ENCODE measurements around the gene ST6GALNAC6. TPM values are rescaled to one million over a fixed set of nuclear protein-coding genes. Genes with fewer than 3 reads are reported as not detected.

ST6GALNAC6 gene
- total and polyA plus RNA-seq, 2 experiments from 2014 or later: 31.8 to 47.7 TPM

DNA sequence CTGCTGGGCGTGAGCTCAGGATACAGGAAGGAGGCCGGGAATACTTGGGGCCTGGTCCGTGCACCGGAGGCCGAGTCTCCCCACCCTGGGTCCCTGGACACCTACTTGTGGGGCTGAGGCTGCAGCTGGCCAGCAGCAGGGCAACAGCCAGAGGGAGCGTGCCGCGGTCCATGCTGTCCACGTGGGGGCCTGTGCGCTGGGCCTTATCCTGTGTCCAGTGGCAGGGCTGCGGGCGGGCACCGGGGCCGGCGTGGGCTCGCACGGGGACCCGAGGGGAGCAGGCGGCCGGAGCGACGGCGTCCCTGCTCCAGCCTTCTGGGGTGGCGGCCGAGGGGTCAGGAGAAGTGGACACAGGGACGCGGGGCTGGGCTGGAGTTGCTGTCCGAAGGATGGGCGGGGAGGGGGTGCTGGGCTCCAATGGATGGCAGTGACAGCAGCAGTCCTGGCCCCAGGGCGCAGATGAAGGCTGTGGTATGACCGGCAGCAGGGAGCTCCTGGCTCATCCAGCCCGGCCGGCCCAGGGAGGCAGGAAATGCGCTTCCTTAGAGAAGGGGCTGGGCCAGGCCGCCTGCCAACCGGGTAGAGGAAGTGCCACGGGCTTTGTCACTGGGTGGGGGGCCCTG, 45.1 kb downstream of the ST6GALNAC6 start, which contains the start of gene ENG:
Gene ENG (minus strand): TSS at position 475 of the 623 bp plus-strand sequence. CDS start 303 bp downstream, at position 172.
- no peaks in the 10 kb centered on the region for H3K27me3 ChIP-seq
- peak within 1 kb of the TSS; percentile 57 for H3K27ac ChIP-seq
- H3K4me1 ChIP-seq (ENCODE audit: insufficient read depth): peaks cover 18% of the 10 kb centered on the region
- no peak within 1 kb of the TSS for H3K4me3 ChIP-seq
- H3K9me3 ChIP-seq (ENCODE audit: low read depth): no peaks in the 10 kb centered on the region
- no peaks in the 10 kb centered on the region for H3K36me3 ChIP-seq (replicated peaks; ENCODE audit: insufficient read depth, low read depth)
- H4K20me1 ChIP-seq (ENCODE audit: insufficient read depth, poor library complexity, severe bottlenecking): no peaks in the 10 kb centered on the region
- H2AFZ ChIP-seq: no peak within 1 kb of the TSS
- H3K4me2 ChIP-seq: peak within 1 kb of the TSS; percentile 79
- no peaks in the 10 kb centered on the region for H3K79me2 ChIP-seq
- peak; percentile 55 for DNase-seq (ENCODE audit: low spot score)
- TF ChIP-seq CTCF (IDR thresholded peaks at IDR 0.05; ENCODE audit: poor library complexity): no peak
- TF ChIP-seq EZH2phosphoT487 (IDR thresholded peaks at IDR 0.05; ENCODE audit: low read depth, severe bottlenecking, unreplicated experiment): no peak
- TF ChIP-seq EZH2 (IDR thresholded peaks at IDR 0.05; ENCODE audit: borderline replicate concordance): no peak
- no peaks in the 10 kb centered on the region for H3K9me2 ChIP-seq (replicated peaks; ENCODE audit: insufficient read depth)
- WGBS (ENCODE audit: low lambda C conversion rate, missing lambda C conversion rate): 80% methylated on average over 20 of the region's 37 CpGs

- Histone ChIP-seq H3K4me3 (no peak overlapping the region), H3K9me3 (ENCODE audit: low read depth) (no peaks in the 10 kb centered on the region), H2AFZ (no peak overlapping the region), H3K79me2 (no peaks in the 10 kb centered on the region), H4K20me1 (ENCODE audit: insufficient read depth, poor library complexity, severe bottlenecking) (no peaks in the 10 kb centered on the region), H3K4me1 (ENCODE audit: insufficient read depth) (peaks cover 11% of the 10 kb centered on the region), H3K27me3 (no peaks in the 10 kb centered on the region), H3K4me2 (peak overlapping the region; percentile 79), H3K36me3 (replicated peaks; ENCODE audit: insufficient read depth, low read depth) (no peaks in the 10 kb centered on the region), H3K27ac (peak overlapping the region; percentile 57), H3K9me2 (replicated peaks; ENCODE audit: insufficient read depth) (no peaks in the 10 kb centered on the region)
- 77% methylated on average over 12 of the region's 13 CpGs for WGBS (ENCODE audit: low lambda C conversion rate, missing lambda C conversion rate)
- TF ChIP-seq EZH2phosphoT487 (IDR thresholded peaks at IDR 0.05; ENCODE audit: low read depth, severe bottlenecking, unreplicated experiment) (no peak), CTCF (IDR thresholded peaks at IDR 0.05; ENCODE audit: poor library complexity) (no peak), EZH2 (IDR thresholded peaks at IDR 0.05; ENCODE audit: borderline replicate concordance) (no peak)
- no peak for DNase-seq (ENCODE audit: low spot score)
These were observed 45.9 kb downstream of the ST6GALNAC6 start for GRCh38 chr9:127853312-127854183.

GRCh38 chr9:127852829-127853228, 46.6 kb downstream of the ST6GALNAC6 start:
- Histone ChIP-seq H3K4me2 (peak overlapping the region; percentile 79), H3K9me3 (ENCODE audit: low read depth) (no peaks in the 10 kb centered on the region), H3K27ac (no peak overlapping the region), H2AFZ (no peak overlapping the region), H3K79me2 (no peaks in the 10 kb centered on the region), H3K36me3 (replicated peaks; ENCODE audit: insufficient read depth, low read depth) (no peaks in the 10 kb centered on the region), H3K9me2 (replicated peaks; ENCODE audit: insufficient read depth) (no peaks in the 10 kb centered on the region), H3K4me3 (no peak overlapping the region), H4K20me1 (ENCODE audit: insufficient read depth, poor library complexity, severe bottlenecking) (no peaks in the 10 kb centered on the region), H3K4me1 (ENCODE audit: insufficient read depth) (peaks cover 4% of the 10 kb centered on the region), H3K27me3 (no peaks in the 10 kb centered on the region)
- WGBS (ENCODE audit: low lambda C conversion rate, missing lambda C conversion rate): 79% methylated on average over 9 of the region's 9 CpGs
- no peak for DNase-seq (ENCODE audit: low spot score)
- TF ChIP-seq EZH2phosphoT487 (IDR thresholded peaks at IDR 0.05; ENCODE audit: low read depth, severe bottlenecking, unreplicated experiment): no peak
- no peak for TF ChIP-seq EZH2 (IDR thresholded peaks at IDR 0.05; ENCODE audit: borderline replicate concordance)
- TF ChIP-seq CTCF (IDR thresholded peaks at IDR 0.05; ENCODE audit: poor library complexity): no peak
